HK-2 (cell line): ENCODE data around the gene NAGS.
"Not testable (repeated sequence)": the region's sequence is repeated elsewhere in the genome, so short reads cannot be mapped to it uniquely, and the experiment has no call there.

Experiments used
- DNase-seq: peaks from one replicate; pipeline ENCODE4 v3.0.0-alpha.2; 2018; ENCODE audit not compliant: unreplicated experiment

NAGS gene

GRCh38 chr17:44004077-44004760 is at the start of gene NAGS:
Gene NAGS (plus strand): TSS chr17:44004622. CDS start chr17:44004664, 42 bp downstream.
- peak; percentile 65 for DNase-seq

GRCh38 chr17:43956222-43956621 is 48.2 kb upstream of the NAGS start:
- no peak for DNase-seq

GRCh38 chr17:43958748-43959352 is 45.6 kb upstream of the NAGS start:
- no peak for DNase-seq

- not testable (repeated sequence) for DNase-seq
Measured at GRCh38 chr17:43961292-43961691, 43.1 kb upstream of the NAGS start.

- DNase-seq = no peak
Measured at GRCh38 chr17:43961954-43962353, 42.5 kb upstream of the NAGS start.

- DNase-seq = no peak
Measured at GRCh38 chr17:43962479-43962878, 41.9 kb upstream of the NAGS start.

GRCh38 chr17:43966276-43966675 is 38.1 kb upstream of the NAGS start:
- no peak for DNase-seq

- no peak for DNase-seq
Measured at GRCh38 chr17:43967251-43967875, 37.1 kb upstream of the NAGS start.

GRCh38 chr17:43970366-43970765 is 34.1 kb upstream of the NAGS start:
- DNase-seq = no peak

- DNase-seq = not testable (repeated sequence)
Measured at GRCh38 chr17:43971436-43971835, 33.0 kb upstream of the NAGS start.

- DNase-seq = not testable (repeated sequence)
Measured at GRCh38 chr17:43972444-43973212, 31.8 kb upstream of the NAGS start.

- DNase-seq = no peak
Measured at GRCh38 chr17:43974382-43975266, 29.8 kb upstream of the NAGS start.

GRCh38 chr17:43975898-43976297 is 28.5 kb upstream of the NAGS start:
- DNase-seq = no peak

GRCh38 chr17:43976963-43977837 is 27.2 kb upstream of the NAGS start:
- no peak for DNase-seq

GRCh38 chr17:43978078-43978477 is 26.3 kb upstream of the NAGS start:
- DNase-seq = no peak

- no peak for DNase-seq
Measured at GRCh38 chr17:43979011-43979410, 25.4 kb upstream of the NAGS start.

- DNase-seq = no peak
Measured at GRCh38 chr17:43979671-43980070, 24.8 kb upstream of the NAGS start.

GRCh38 chr17:43982171-43982570 is 22.3 kb upstream of the NAGS start:
- DNase-seq = no peak

- no peak for DNase-seq
Measured at GRCh38 chr17:43983196-43983514, 21.3 kb upstream of the NAGS start.
